GM21447 (cell line): ENCODE data around the gene SRMS.

Source experiments
- ATAC-seq: cut with Tn5 transposase; IDR thresholded peaks from one replicate; pipeline ENCODE4 v1.9.1; 2021; ENCODE audit not compliant: unreplicated experiment

Gene SRMS

DNA sequence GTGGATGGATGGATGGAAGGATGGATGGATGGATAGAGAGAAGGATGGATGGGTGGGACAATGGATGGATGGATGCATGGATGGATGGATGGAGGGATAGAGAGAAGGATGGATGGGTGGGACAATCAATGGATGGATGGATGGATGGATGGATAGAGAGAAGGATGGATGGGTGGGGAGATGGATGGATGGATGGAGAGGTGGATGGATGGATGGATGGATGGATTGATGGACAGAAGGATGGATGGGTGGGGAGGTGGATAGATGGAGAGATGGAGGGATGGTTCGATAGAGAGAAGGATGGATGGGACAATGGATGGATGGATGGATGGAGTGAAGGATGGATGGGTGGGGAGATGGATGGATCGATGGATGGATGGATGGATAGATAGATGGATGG, 55.0 kb downstream of the SRMS start:
- no peak for ATAC-seq

DNA sequence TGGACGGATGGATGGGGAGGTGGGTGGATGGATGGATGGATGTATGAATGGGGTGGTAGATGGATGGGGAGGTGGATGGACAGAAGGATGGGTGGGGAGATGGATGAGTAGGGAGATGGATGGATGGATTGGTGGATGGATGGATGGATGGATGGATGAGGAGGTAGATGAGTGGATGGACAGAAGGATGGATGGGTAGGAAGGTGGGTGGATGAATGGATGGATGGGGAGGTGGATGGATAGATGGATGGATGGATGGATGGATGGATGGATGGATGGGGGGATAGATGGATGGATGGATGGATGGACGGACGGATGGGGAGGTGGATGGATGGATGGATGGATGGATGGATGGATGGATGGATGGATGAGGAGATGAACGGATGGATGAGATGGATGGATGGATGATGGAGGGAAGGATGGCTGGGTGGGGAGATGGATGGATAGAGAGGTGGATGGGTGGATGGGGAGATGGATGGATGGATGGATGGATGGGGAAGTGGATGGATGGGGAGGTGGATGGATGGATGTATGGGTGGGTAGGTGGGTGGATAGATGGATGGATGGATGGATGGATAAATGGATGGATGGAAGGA, 55.8 kb downstream of the SRMS start:
- no peak for ATAC-seq

DNA sequence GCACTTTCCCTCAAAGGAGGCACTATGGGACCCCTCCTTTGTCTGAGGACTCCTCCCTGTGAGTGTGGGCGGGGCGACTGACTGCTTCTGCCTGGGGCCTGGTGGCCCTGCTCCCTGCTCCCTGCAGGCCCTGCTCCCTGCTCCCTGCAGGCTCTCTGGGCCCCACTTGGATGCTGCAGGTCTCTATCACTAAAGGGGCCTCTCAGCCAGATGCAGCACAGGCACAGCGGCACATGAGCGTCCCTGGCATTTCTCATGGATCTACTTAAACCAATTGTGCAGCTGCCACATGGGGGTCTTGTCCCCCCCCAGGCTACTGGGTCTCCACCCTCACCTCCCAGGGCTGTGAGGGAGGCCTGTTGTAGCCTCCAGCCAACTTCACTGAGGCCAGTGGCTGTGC, 56.5 kb downstream of the SRMS start:
- ATAC-seq = no peak
